ENCODE results near the gene ZNF385D. TPM values are rescaled to one million over a fixed set of nuclear protein-coding genes. Genes with fewer than 3 reads are reported as not detected.

Gene ZNF385D
- total and polyA plus RNA-seq, 12 donors = 0.09 to 1.3 (median 0.63) TPM

GRCh38 chr3:21722301-21722700 is 28.7 kb downstream of the ZNF385D start:
- intact Hi-C loops (cut with DNase I) = no loop called here
- Histone ChIP-seq H3K27ac (no peak overlapping the region), H3K36me3 (replicated peaks in 1 of 2) (no peaks in the 10 kb centered on the region), H3K4me3 (no peak overlapping the region), H3K4me1 (replicated peaks in 1 of 2) (no peaks in the 10 kb centered on the region), H3K27me3 (no peaks in the 10 kb centered on the region), H3K9me3 (replicated peaks in 1 of 3) (no peaks in the 10 kb centered on the region)
- 84 to 95% (median 87%) methylated on average over 4 of the region's 4 CpGs for WGBS, 4 donors
- TF ChIP-seq, protein P1, sequence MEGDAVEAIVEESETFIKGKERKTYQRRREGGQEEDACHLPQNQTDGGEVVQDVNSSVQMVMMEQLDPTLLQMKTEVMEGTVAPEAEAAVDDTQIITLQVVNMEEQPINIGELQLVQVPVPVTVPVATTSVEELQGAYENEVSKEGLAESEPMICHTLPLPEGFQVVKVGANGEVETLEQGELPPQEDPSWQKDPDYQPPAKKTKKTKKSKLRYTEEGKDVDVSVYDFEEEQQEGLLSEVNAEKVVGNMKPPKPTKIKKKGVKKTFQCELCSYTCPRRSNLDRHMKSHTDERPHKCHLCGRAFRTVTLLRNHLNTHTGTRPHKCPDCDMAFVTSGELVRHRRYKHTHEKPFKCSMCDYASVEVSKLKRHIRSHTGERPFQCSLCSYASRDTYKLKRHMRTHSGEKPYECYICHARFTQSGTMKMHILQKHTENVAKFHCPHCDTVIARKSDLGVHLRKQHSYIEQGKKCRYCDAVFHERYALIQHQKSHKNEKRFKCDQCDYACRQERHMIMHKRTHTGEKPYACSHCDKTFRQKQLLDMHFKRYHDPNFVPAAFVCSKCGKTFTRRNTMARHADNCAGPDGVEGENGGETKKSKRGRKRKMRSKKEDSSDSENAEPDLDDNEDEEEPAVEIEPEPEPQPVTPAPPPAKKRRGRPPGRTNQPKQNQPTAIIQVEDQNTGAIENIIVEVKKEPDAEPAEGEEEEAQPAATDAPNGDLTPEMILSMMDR (IDR thresholded peaks at IDR 0.05) = no peak
- no peak for TF ChIP-seq POLR2A (IDR thresholded peaks at IDR 0.05)
- DNase-seq = no peak

GRCh38 chr3:21718943-21719591 is 31.9 kb downstream of the ZNF385D start:
- no peak overlapping the region for H3K4me3 ChIP-seq

DNA sequence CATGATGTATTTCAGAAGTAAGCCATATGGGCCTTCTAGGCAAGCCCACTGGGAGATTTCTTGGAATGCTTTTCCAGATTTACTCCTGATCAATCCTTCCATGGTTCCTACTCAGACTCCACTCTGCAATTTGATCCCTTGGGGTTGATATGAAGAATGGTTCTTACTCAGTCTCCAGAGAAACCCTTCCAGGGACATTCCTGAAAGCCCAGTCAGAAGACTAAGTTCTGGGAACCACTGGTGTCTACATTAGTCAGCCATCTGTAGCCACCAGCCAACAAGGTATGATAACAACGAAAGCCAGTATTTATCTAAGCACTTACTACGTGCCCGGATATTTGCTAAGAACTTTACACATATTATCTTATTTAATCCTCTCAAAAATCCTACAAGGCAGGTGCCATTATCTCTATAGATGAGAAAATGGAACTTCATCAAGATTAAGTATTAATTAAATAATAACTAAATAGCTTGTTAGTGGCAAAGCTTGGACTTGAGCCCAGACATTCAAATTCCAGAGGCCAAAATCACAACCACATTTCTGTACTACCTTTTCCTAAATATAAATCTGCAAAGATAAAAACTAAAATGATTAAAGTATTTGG is 32.7 kb downstream of the ZNF385D start:
- no peaks in the 10 kb centered on the region for H3K36me3 ChIP-seq (replicated peaks in 1 of 2)

More at GRCh38 chr3:21718943-21719591, 31.9 kb downstream of the ZNF385D start:
- no peak overlapping the region for H3K27ac ChIP-seq
- no peaks in the 10 kb centered on the region for H3K27me3 ChIP-seq
- H3K9me3 ChIP-seq (replicated peaks in 1 of 3) = no peaks in the 10 kb centered on the region
- H3K36me3 ChIP-seq (replicated peaks in 1 of 2) = no peaks in the 10 kb centered on the region
- no peak for DNase-seq
- intact Hi-C loops (cut with DNase I) = no loop called here
- no peak for TF ChIP-seq POLR2A (IDR thresholded peaks at IDR 0.05)
- TF ChIP-seq, protein P1 (IDR thresholded peaks at IDR 0.05) = no peak
- 80 to 85% (median 83%) methylated on average over 6 of the region's 6 CpGs for WGBS, 4 donors
- no peaks in the 10 kb centered on the region for H3K4me1 ChIP-seq (replicated peaks in 1 of 2)

GRCh38 chr3:21715662-21716061 is 35.3 kb downstream of the ZNF385D start:
- H3K9me3 ChIP-seq (replicated peaks in 1 of 3) = no peaks in the 10 kb centered on the region
- H3K27me3 ChIP-seq = no peaks in the 10 kb centered on the region
- TF ChIP-seq, protein P1 (IDR thresholded peaks at IDR 0.05) = no peak
- TF ChIP-seq POLR2A (IDR thresholded peaks at IDR 0.05) = no peak
- no peak overlapping the region for H3K27ac ChIP-seq
- no peaks in the 10 kb centered on the region for H3K4me1 ChIP-seq (replicated peaks in 1 of 2)
- 17 to 91% (median 54%) methylated on average over 2 of the region's 2 CpGs for WGBS, 4 donors
- DNase-seq = no peak
- intact Hi-C loops (cut with DNase I) = no loop called here
- H3K4me3 ChIP-seq = no peak overlapping the region
- H3K36me3 ChIP-seq (replicated peaks in 1 of 2) = no peaks in the 10 kb centered on the region

More for the DNA sequence above, 32.7 kb downstream of the ZNF385D start:
- Histone ChIP-seq H3K4me3 (no peak overlapping the region), H3K27me3 (no peaks in the 10 kb centered on the region), H3K4me1 (replicated peaks in 1 of 2) (no peaks in the 10 kb centered on the region), H3K27ac (no peak overlapping the region), H3K9me3 (replicated peaks in 1 of 3) (no peaks in the 10 kb centered on the region)
- TF ChIP-seq, protein P1 (IDR thresholded peaks at IDR 0.05) = no peak
- TF ChIP-seq POLR2A (IDR thresholded peaks at IDR 0.05) = no peak
- 83 to 92% (median 84%) methylated on average over 3 of the region's 3 CpGs for WGBS, 4 donors
- no peak for DNase-seq
- intact Hi-C loops (cut with DNase I) = no loop called here
